ENCODE results near the gene ATG16L1. TPM values are rescaled to one million over a fixed set of nuclear protein-coding genes. Genes with fewer than 3 reads are reported as not detected.

The ATG16L1 gene
- total RNA-seq, 4 donors from 2014 or later: 24.7 to 40.3 (median 30.2) TPM

- no peak for TF ChIP-seq CTCF (IDR thresholded peaks at IDR 0.05)
- TF ChIP-seq POLR2A (IDR thresholded peaks at IDR 0.05; ENCODE audit: low read depth): no peak
- no peak for TF ChIP-seq POLR2AphosphoS5 (IDR thresholded peaks at IDR 0.05)
- TF ChIP-seq EP300 (IDR thresholded peaks at IDR 0.05): no peak
- no peaks in the 10 kb centered on the region for H3K36me3 ChIP-seq
- peaks cover 0 to 10% (median 0%) of the 10 kb centered on the region in 4 donors for H3K27me3 ChIP-seq
- intact Hi-C loops (cut with DNase I): no loop called here
- no peak overlapping the region for H3K27ac ChIP-seq (replicated peaks in 1 of 4)
- H3K9me3 ChIP-seq: no peaks in the 10 kb centered on the region
- H3K4me3 ChIP-seq: no peak overlapping the region
- DNase-seq (ENCODE audit: extremely low spot score): no peak
- H3K4me1 ChIP-seq: no peaks in the 10 kb centered on the region
- 76% methylated on average over 2 of the region's 2 CpGs for WGBS
Observed at GRCh38 chr2:233226511-233227031, 24.9 kb upstream of the ATG16L1 start.

- no peaks in the 10 kb centered on the region for H3K4me1 ChIP-seq
- TF ChIP-seq CTCF (IDR thresholded peaks at IDR 0.05) (no peak), EP300 (IDR thresholded peaks at IDR 0.05) (no peak), POLR2AphosphoS5 (IDR thresholded peaks at IDR 0.05) (no peak), POLR2A (IDR thresholded peaks at IDR 0.05; ENCODE audit: low read depth) (no peak)
- WGBS: 85% methylated on average over 7 of the region's 7 CpGs
- H3K36me3 ChIP-seq: no peaks in the 10 kb centered on the region
- no peak overlapping the region for H3K4me3 ChIP-seq
- H3K27me3 ChIP-seq: peaks cover 0 to 10% (median 0%) of the 10 kb centered on the region in 4 donors
- no peak for DNase-seq (ENCODE audit: extremely low spot score)
- intact Hi-C loops (cut with DNase I): no loop called here
- H3K27ac ChIP-seq (replicated peaks in 1 of 4): no peak overlapping the region
- no peaks in the 10 kb centered on the region for H3K9me3 ChIP-seq
Observed at GRCh38 chr2:233227346-233227978, 24.0 kb upstream of the ATG16L1 start.

DNA sequence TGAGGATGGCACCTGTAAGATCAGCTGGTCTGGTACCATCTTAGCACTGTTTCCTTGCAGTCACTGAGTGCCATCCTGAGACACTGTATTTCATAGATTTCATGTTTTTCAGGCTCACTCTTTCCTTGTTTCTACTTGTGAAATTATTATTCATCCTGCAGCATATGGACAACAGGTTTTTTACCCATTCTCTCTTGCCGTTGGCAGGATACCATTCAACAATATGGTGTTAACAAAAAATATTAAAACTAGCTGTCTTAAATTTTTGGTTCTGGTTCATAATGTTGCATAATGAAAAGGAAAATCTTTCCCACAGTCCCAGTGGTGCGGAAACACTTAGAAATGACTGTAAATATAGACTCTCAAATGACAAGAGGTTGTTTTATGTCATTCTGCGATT is 23.1 kb upstream of the ATG16L1 start:
- no peak for DNase-seq (ENCODE audit: extremely low spot score)
- 87% methylated on average over 3 of the region's 3 CpGs for WGBS
- Histone ChIP-seq H3K4me3 (no peak overlapping the region), H3K27me3 (peaks cover 0 to 10% (median 0%) of the 10 kb centered on the region in 4 donors), H3K4me1 (no peaks in the 10 kb centered on the region), H3K27ac (replicated peaks in 1 of 4) (no peak overlapping the region), H3K9me3 (no peaks in the 10 kb centered on the region), H3K36me3 (no peaks in the 10 kb centered on the region)
- intact Hi-C loops (cut with DNase I): no loop called here
- no peak for TF ChIP-seq CTCF (IDR thresholded peaks at IDR 0.05)

DNA sequence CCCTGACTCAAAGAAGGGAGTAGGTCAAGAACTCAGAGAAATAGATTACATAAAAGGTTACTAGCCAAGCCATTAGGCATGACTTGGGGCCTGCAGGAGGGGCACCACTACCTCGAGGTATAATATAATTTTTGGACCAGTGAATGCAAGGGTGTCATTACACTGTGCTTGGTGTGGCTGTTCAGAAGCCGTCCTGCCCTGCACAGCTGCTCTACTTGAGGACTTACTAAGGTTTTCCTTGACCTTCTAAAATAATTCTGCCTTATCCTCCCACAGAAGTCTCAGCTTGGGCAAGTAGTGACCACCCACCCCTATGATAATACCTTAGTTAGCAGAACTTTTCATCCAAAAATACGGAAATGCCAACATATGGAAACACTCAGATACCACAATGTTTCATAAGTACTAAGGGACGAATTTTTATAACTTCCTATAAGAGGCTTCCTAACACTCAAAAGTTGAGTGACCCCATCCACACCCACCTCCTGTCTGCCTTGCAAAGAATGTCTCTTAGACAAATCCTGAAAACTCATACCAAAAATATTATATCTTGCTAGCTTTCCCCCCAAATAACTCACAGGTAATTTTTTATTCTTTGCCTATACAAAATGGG is 17.7 kb upstream of the ATG16L1 start:
- WGBS: 56% methylated on average over 4 of the region's 4 CpGs
- Histone ChIP-seq H3K27ac (replicated peaks in 1 of 4) (no peak overlapping the region), H3K4me1 (no peaks in the 10 kb centered on the region), H3K27me3 (no peaks in the 10 kb centered on the region), H3K4me3 (no peak overlapping the region), H3K36me3 (no peaks in the 10 kb centered on the region), H3K9me3 (no peaks in the 10 kb centered on the region)
- intact Hi-C loops (cut with DNase I): no loop called here
- TF ChIP-seq POLR2AphosphoS5 (IDR thresholded peaks at IDR 0.05): no peak
- DNase-seq (ENCODE audit: extremely low spot score): no peak

DNA sequence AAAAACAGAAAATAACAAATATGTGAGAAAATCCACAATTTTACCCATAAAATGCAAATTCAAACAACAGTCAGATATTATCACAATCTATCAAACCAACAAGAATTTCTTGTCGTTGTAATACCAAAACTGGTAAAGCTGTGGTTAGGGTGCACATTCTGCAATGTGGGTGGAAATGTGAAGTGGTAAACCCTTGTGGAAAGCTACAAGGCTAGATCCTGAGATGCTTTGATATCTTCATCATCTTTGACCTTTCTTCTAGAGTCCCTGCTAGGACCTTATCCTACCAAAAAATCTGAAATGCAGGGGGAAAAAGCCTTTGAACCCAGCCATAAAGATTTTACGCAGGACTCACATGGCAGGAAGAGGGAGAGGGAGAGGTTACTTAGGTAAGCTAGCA is 17.2 kb upstream of the ATG16L1 start:
- no peaks in the 10 kb centered on the region for H3K27me3 ChIP-seq
- no peaks in the 10 kb centered on the region for H3K4me1 ChIP-seq
- intact Hi-C loops (cut with DNase I): no loop called here
- H3K27ac ChIP-seq (replicated peaks in 1 of 4): no peak overlapping the region
- WGBS: 79% methylated on average over 2 of the region's 2 CpGs
- no peak for TF ChIP-seq POLR2A (IDR thresholded peaks at IDR 0.05; ENCODE audit: low read depth)
- no peak for TF ChIP-seq EP300 (IDR thresholded peaks at IDR 0.05)
- no peak for TF ChIP-seq POLR2AphosphoS5 (IDR thresholded peaks at IDR 0.05)
- no peak for TF ChIP-seq CTCF (IDR thresholded peaks at IDR 0.05)
- H3K4me3 ChIP-seq: no peak overlapping the region
- no peaks in the 10 kb centered on the region for H3K9me3 ChIP-seq
- no peak for DNase-seq (ENCODE audit: extremely low spot score)
- no peaks in the 10 kb centered on the region for H3K36me3 ChIP-seq

Measured in esophagus muscularis mucosa (tissue), 4 donors.